Measurements from ENCODE around the gene EIF2B2.

The EIF2B2 gene

DNA sequence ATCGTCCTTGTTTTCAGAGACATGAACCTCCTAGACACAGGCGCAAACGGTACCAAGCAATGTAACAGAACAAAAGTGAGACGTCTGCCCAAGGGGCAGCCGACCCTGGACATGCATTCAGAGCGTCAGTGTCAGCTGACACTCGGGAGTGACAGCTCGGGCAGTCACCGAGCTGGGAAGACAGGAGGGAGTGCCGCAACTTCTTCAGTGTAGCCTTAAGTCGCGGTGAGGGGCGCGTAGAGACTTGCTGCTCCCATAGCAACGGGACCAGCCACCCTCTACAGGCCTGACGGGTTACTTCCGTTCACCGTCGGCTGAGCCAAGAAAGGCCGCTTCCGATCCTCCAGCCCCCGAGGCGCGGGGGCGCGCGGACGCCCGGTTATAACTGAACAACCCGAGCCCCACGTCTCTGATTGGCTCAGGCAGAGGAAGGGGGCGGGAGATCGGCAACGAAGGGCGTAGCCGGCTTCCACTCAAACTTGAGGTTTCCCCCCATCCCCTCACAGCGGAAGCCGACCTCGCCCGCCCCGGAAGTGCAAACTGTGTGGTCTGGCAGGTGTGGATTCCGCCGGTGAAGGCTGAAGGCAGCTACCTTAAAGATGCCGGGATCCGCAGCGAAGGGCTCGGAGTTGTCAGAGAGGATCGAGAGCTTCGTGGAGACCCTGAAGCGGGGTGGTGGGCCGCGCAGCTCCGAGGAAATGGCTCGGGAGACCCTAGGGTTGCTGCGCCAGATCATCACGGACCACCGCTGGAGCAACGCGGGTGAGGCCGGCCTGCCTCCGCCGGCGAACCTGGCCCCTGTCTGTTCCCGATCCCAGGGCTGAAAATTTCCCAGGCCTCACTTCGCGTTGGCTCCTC lies at the start of gene EIF2B2:
EIF2B2 (plus strand) TSS at position 530 of the 858 bp plus-strand sequence; CDS start at position 600, 70 bp downstream.
- CTCF ChIA-PET: interaction anchor here (0.6 to 1.3 kb wide), 4 partner anchors 22 to 58 kb away, joined by 3 to 5 read pairs (median 4); no protein-coding TSS in a partner anchor
- TF ChIP-seq, protein P1, sequence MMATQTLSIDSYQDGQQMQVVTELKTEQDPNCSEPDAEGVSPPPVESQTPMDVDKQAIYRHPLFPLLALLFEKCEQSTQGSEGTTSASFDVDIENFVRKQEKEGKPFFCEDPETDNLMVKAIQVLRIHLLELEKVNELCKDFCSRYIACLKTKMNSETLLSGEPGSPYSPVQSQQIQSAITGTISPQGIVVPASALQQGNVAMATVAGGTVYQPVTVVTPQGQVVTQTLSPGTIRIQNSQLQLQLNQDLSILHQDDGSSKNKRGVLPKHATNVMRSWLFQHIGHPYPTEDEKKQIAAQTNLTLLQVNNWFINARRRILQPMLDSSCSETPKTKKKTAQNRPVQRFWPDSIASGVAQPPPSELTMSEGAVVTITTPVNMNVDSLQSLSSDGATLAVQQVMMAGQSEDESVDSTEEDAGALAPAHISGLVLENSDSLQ (IDR thresholded peaks at IDR 0.05): peak; percentile 97
- no peak for TF ChIP-seq ZNF384 (IDR thresholded peaks at IDR 0.05)
- TF ChIP-seq ELF4 (IDR thresholded peaks at IDR 0.05): peak; percentile 49; the same call in 1 of the 2 replicates
- TF ChIP-seq FOXA1 (IDR thresholded peaks at IDR 0.05): no peak
- no peak for TF ChIP-seq FOXM1 (IDR thresholded peaks at IDR 0.05; ENCODE audit: borderline replicate concordance)
- no peak for TF ChIP-seq SP1 (IDR thresholded peaks at IDR 0.05)
- TF ChIP-seq L3MBTL2 (conservative IDR thresholded peaks at IDR 0.05): peak; percentile 51
- DNase-seq (ENCODE audit: extremely low spot score): peak; percentile 97
- POLR2A ChIA-PET: interaction anchor here (0.6 to 2.0 kb wide), 11 partner anchors 10 to 236 kb away, joined by 3 to 11 read pairs (median 3); partner anchors contain the start of genes ACYP1, PGF and ZC2HC1C

DNA sequence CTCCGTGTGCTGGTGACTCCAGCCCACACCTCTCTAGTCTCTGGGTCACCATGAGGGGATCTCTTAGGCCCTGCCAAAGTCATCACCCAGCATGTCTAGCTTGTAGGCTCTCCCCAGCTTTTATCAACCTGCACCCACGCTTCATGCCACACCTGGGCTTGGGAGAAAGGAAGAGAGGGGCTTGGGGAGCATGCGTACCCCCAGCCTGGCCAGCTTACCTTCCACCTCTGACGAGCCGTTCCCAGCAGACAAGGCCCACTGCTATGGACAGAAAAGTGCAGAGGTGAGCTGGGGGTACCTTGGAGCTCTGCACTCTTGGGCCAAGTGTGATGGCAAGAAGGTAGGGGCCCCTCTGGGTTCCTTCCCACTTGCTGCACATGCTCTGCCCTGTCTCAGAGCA lies 49.0 kb upstream of the EIF2B2 start:
- POLR2A ChIA-PET: interaction anchor here (1.3 to 1.5 kb wide), 3 partner anchors 9 to 31 kb away, joined by 4 to 7 read pairs (median 6); partner anchors contain the start of gene RPS6KL1
- TF ChIP-seq FOXA1 (IDR thresholded peaks at IDR 0.05) (no peak), SUZ12 (IDR thresholded peaks at IDR 0.05) (no peak), NFRKB (IDR thresholded peaks at IDR 0.05) (no peak), ELF4 (IDR thresholded peaks at IDR 0.05) (no peak), L3MBTL2 (conservative IDR thresholded peaks at IDR 0.05) (no peak), ARNT (IDR thresholded peaks at IDR 0.05) (no peak), SP1 (IDR thresholded peaks at IDR 0.05) (no peak), FOXM1 (IDR thresholded peaks at IDR 0.05; ENCODE audit: borderline replicate concordance) (no peak), BHLHE40 (IDR thresholded peaks at IDR 0.05; ENCODE audit: borderline replicate concordance) (no peak), TARDBP (IDR thresholded peaks at IDR 0.05) (no peak), ZNF384 (IDR thresholded peaks at IDR 0.05) (no peak), CTBP1 (IDR thresholded peaks at IDR 0.05; ENCODE audit: borderline replicate concordance) (no peak), FOXK2 (IDR thresholded peaks at IDR 0.05) (no peak), LEF1 (IDR thresholded peaks at IDR 0.05; ENCODE audit: borderline replicate concordance) (no peak), HDGF (IDR thresholded peaks at IDR 0.05; ENCODE audit: borderline replicate concordance) (no peak)
- TF ChIP-seq, protein P1 (IDR thresholded peaks at IDR 0.05): no peak
- CTCF ChIA-PET: interaction anchor here (0.6 to 1.4 kb wide), 3 partner anchors 8 to 134 kb away, joined by 3 to 8 read pairs (median 4); partner anchors contain the start of gene EIF2B2
- DNase-seq (ENCODE audit: extremely low spot score): no peak

DNA sequence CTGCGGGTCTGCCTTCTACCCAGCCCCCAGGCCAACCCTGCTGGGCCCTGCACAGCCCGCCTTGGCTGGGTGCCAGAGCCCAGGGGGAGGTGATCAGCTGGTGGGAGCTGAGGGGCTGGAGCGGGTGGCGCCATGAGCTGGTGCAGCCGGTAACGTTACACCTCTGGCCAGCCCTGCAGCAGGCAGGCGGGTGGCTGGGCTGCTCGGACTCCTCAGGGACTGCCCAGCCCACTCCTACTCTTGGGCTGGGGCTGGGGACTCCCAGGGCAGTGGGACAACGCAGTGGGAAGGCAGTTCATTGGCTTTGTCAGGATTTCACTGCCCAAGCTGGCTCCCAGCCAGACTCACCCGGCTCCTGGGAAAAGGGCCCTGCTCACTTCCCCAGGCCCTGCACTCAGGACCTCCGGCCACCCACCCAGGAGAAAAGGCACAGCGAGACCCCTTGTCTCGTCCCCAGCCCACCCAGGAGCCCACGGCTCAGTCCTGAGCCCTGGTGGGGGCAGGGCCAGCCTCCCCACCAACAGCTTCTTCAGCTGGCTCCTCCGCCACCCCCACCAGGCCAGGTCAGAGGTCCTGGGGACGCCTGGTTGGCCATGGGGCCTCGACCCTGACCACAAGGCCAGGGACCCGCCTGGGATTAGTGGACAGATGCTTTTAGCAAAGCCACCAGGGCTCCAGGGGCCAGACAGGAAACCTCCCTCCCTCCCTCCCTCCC lies 48.3 kb upstream of the EIF2B2 start:
- POLR2A ChIA-PET: interaction anchor here (0.6 to 1.8 kb wide), 8 partner anchors 9 to 115 kb away, joined by 3 to 9 read pairs (median 5); partner anchors contain the start of genes RPS6KL1 and ZC2HC1C

DNA sequence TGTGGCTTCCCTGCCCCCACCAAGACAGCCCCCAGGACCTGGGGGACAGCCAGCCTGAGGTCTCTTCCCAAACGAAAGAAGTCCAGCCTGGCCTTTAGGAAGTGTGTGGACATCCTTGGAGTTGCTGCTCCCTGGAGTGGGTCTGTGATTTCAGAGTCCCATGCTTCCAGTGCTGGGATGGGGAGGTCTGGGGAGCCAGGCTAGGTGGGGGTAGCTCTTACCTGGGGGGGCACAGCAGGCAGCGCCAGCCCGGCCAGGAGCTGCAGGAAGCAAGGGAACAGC lies 47.8 kb upstream of the EIF2B2 start:
- no peak for DNase-seq (ENCODE audit: extremely low spot score)
- TF ChIP-seq L3MBTL2 (conservative IDR thresholded peaks at IDR 0.05) (no peak), FOXM1 (IDR thresholded peaks at IDR 0.05; ENCODE audit: borderline replicate concordance) (no peak), ARNT (IDR thresholded peaks at IDR 0.05) (no peak), CTBP1 (IDR thresholded peaks at IDR 0.05; ENCODE audit: borderline replicate concordance) (no peak), HDGF (IDR thresholded peaks at IDR 0.05; ENCODE audit: borderline replicate concordance) (no peak), SUZ12 (IDR thresholded peaks at IDR 0.05) (no peak), ELF4 (IDR thresholded peaks at IDR 0.05) (no peak), SP1 (IDR thresholded peaks at IDR 0.05) (no peak), NFRKB (IDR thresholded peaks at IDR 0.05) (no peak)
- TF ChIP-seq, protein P1 (IDR thresholded peaks at IDR 0.05): no peak
- ChIA-PET CTCF (interaction anchor here (1.1 kb wide), 1 partner anchor 9 kb away, joined by 10 read pairs; no protein-coding TSS in a partner anchor), POLR2A (interaction anchor here (0.7 to 1.8 kb wide), 13 partner anchors 9 to 116 kb away, joined by 3 to 9 read pairs (median 5); partner anchors contain the start of genes ACYP1, EIF2B2 and RPS6KL1)

More for the DNA sequence above, 48.3 kb upstream of the EIF2B2 start:
- peak; percentile 68 for DNase-seq (ENCODE audit: extremely low spot score)
- no peak for TF ChIP-seq SUZ12 (IDR thresholded peaks at IDR 0.05)
- TF ChIP-seq FOXA1 (IDR thresholded peaks at IDR 0.05): no peak
- CTCF ChIA-PET: interaction anchor here (1.2 to 1.4 kb wide), 2 partner anchors 9 to 134 kb away, joined by 4 to 8 read pairs; no protein-coding TSS in a partner anchor

DNA sequence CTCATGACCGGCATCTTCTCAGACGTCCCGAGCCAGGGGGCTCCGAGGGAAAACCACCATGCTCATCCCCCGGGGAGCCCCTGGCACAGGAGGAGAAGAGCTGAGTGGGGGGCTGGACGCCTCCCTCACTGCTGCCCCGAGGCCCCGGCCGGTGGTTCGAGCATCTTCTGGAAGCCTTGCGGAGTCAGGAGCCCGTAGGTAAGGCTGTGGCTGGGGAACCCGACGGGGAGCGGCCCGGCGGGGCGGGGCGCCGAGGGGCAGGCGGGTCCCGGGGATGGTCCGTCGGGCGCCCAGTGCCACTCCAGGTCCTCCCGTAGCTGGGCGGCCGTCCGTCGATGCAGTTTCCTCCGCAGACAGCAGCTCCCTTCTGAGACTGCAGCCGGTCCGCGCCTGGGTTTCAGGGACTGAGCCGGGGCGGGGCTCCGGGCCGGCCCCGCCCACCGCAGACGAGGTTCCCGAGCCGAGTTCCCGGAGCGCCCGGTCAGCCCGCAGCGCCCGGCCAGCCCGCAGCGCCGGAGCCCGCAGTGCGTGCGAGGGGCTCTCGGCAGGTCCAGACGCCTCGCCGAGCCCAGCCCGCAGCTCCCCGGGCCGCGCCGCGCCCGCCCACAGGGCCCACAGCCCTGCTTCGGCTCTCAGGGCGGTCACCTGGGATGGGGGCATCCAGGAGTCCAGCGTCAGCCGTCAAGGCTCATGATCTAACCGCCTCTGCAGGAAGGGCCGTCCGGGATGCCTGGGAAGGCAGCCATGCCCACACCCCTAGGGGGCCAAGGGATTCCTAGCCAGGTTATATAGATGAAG lies 47.3 kb upstream of the EIF2B2 start, which contains the start of gene PGF:
PGF (minus strand) TSS at position 369 of the 798 bp plus-strand sequence; CDS start at position 14, 355 bp downstream.
- CTCF ChIA-PET: interaction anchor here (0.8 to 1.1 kb wide), 2 partner anchors 10 to 94 kb away, joined by 3 to 10 read pairs; no protein-coding TSS in a partner anchor
- POLR2A ChIA-PET: interaction anchor here (0.6 to 1.8 kb wide), 15 partner anchors 8 to 116 kb away, joined by 3 to 9 read pairs (median 4); partner anchors contain the start of genes ACYP1, EIF2B2 and RPS6KL1
- TF ChIP-seq FOXM1 (IDR thresholded peaks at IDR 0.05; ENCODE audit: borderline replicate concordance): no peak
- TF ChIP-seq FOXA1 (IDR thresholded peaks at IDR 0.05): no peak
- TF ChIP-seq SP1 (IDR thresholded peaks at IDR 0.05): no peak
- no peak for TF ChIP-seq ARNT (IDR thresholded peaks at IDR 0.05)
- no peak for TF ChIP-seq ELF4 (IDR thresholded peaks at IDR 0.05)
- TF ChIP-seq FOXK2 (IDR thresholded peaks at IDR 0.05): no peak
- TF ChIP-seq NFRKB (IDR thresholded peaks at IDR 0.05): no peak
- no peak for TF ChIP-seq LEF1 (IDR thresholded peaks at IDR 0.05; ENCODE audit: borderline replicate concordance)
- TF ChIP-seq CTBP1 (IDR thresholded peaks at IDR 0.05; ENCODE audit: borderline replicate concordance): no peak
- TF ChIP-seq SUZ12 (IDR thresholded peaks at IDR 0.05): no peak
- TF ChIP-seq HDGF (IDR thresholded peaks at IDR 0.05; ENCODE audit: borderline replicate concordance): no peak
- TF ChIP-seq, protein P1 (IDR thresholded peaks at IDR 0.05): no peak
- no peak for TF ChIP-seq ZNF384 (IDR thresholded peaks at IDR 0.05)
- no peak for TF ChIP-seq BHLHE40 (IDR thresholded peaks at IDR 0.05; ENCODE audit: borderline replicate concordance)
- TF ChIP-seq L3MBTL2 (conservative IDR thresholded peaks at IDR 0.05): no peak
- no peak for TF ChIP-seq TARDBP (IDR thresholded peaks at IDR 0.05)
- peak; percentile 77 for DNase-seq (ENCODE audit: extremely low spot score)
